ENCODE data around the gene TSPYL4.
A peak's percentile ranks its signal among the peaks of the same experiment; 100 is the strongest.

TSPYL4 gene

GRCh38 chr6:116217069-116217468, 36.8 kb downstream of the TSPYL4 start:
- no peak overlapping the region for H2AFZ ChIP-seq (ENCODE audit: low read length)
- TF ChIP-seq EZH2phosphoT487 (IDR thresholded peaks at IDR 0.05; ENCODE audit: borderline replicate concordance) = no peak
- TF ChIP-seq, protein P1, sequence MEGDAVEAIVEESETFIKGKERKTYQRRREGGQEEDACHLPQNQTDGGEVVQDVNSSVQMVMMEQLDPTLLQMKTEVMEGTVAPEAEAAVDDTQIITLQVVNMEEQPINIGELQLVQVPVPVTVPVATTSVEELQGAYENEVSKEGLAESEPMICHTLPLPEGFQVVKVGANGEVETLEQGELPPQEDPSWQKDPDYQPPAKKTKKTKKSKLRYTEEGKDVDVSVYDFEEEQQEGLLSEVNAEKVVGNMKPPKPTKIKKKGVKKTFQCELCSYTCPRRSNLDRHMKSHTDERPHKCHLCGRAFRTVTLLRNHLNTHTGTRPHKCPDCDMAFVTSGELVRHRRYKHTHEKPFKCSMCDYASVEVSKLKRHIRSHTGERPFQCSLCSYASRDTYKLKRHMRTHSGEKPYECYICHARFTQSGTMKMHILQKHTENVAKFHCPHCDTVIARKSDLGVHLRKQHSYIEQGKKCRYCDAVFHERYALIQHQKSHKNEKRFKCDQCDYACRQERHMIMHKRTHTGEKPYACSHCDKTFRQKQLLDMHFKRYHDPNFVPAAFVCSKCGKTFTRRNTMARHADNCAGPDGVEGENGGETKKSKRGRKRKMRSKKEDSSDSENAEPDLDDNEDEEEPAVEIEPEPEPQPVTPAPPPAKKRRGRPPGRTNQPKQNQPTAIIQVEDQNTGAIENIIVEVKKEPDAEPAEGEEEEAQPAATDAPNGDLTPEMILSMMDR (conservative IDR thresholded peaks at IDR 0.05; ENCODE audit: low read length) = peak; percentile 74

DNA sequence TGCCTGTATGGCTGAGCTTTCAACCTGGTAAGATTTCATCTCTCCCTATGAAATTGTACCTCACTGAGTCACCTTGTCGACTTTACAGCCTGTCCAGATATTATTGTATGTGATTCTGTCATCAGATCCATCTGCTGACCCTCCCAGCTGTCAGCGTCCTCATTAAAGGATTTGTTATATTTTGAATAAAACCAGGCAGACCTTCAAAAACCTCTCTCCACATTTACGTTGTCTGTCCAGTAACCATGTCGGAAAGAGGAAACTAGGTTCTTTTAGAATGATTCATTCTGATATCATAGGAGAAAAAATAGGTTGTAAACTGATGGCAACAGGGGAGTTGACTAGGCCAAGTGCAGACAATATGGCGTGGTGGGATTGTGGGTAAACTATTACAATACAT, 38.5 kb downstream of the TSPYL4 start:
- Histone ChIP-seq H3K9ac (ENCODE audit: low read depth, low read length, poor library complexity, severe bottlenecking) (no peak overlapping the region), H4K20me1 (ENCODE audit: insufficient read depth, low read length, poor library complexity, severe bottlenecking) (no peaks in the 10 kb centered on the region), H3F3A (ENCODE audit: low read depth) (no peaks in the 10 kb centered on the region), H3K27me3 (ENCODE audit: insufficient read depth, low read length, poor library complexity, severe bottlenecking) (no peaks in the 10 kb centered on the region), H2AFZ (ENCODE audit: low read length) (no peak overlapping the region), H3K9me2 (replicated peaks; ENCODE audit: low read depth, low read length) (no peaks in the 10 kb centered on the region), H3K4me1 (ENCODE audit: insufficient read depth, low read length, poor library complexity, severe bottlenecking) (no peaks in the 10 kb centered on the region), H3K36me3 (ENCODE audit: insufficient read depth, low read length) (no peaks in the 10 kb centered on the region), H3K4me3 (ENCODE audit: low read length, poor library complexity, severe bottlenecking) (no peak overlapping the region), H3K4me2 (ENCODE audit: low read depth, low read length, poor library complexity, severe bottlenecking) (no peak overlapping the region), H3K79me2 (ENCODE audit: insufficient read depth, low read length) (no peaks in the 10 kb centered on the region), H3K9me3 (ENCODE audit: insufficient read depth, low read depth, low read length) (no peaks in the 10 kb centered on the region)
- TF ChIP-seq EZH2phosphoT487 (IDR thresholded peaks at IDR 0.05; ENCODE audit: borderline replicate concordance) = no peak
- TF ChIP-seq, protein P1 (conservative IDR thresholded peaks at IDR 0.05; ENCODE audit: low read length) = no peak

More at GRCh38 chr6:116217069-116217468, 36.8 kb downstream of the TSPYL4 start:
- Histone ChIP-seq H3K4me2 (ENCODE audit: low read depth, low read length, poor library complexity, severe bottlenecking) (no peak overlapping the region), H3K9me3 (ENCODE audit: insufficient read depth, low read depth, low read length) (no peaks in the 10 kb centered on the region), H3K79me2 (ENCODE audit: insufficient read depth, low read length) (no peaks in the 10 kb centered on the region), H3K9me2 (replicated peaks; ENCODE audit: low read depth, low read length) (no peaks in the 10 kb centered on the region), H4K20me1 (ENCODE audit: insufficient read depth, low read length, poor library complexity, severe bottlenecking) (no peaks in the 10 kb centered on the region), H3K36me3 (ENCODE audit: insufficient read depth, low read length) (no peaks in the 10 kb centered on the region; the same call in 1 of the 2 replicates), H3K9ac (ENCODE audit: low read depth, low read length, poor library complexity, severe bottlenecking) (no peak overlapping the region), H3K27me3 (ENCODE audit: insufficient read depth, low read length, poor library complexity, severe bottlenecking) (no peaks in the 10 kb centered on the region), H3F3A (ENCODE audit: low read depth) (no peaks in the 10 kb centered on the region), H3K4me1 (ENCODE audit: insufficient read depth, low read length, poor library complexity, severe bottlenecking) (no peaks in the 10 kb centered on the region), H3K4me3 (ENCODE audit: low read length, poor library complexity, severe bottlenecking) (no peak overlapping the region)

GRCh38 chr6:116214681-116215080, 39.2 kb downstream of the TSPYL4 start:
- H4K20me1 ChIP-seq (ENCODE audit: insufficient read depth, low read length, poor library complexity, severe bottlenecking) = no peaks in the 10 kb centered on the region
- no peaks in the 10 kb centered on the region for H3K79me2 ChIP-seq (ENCODE audit: insufficient read depth, low read length)
- H3K9ac ChIP-seq (ENCODE audit: low read depth, low read length, poor library complexity, severe bottlenecking) = no peak overlapping the region
- TF ChIP-seq EZH2phosphoT487 (IDR thresholded peaks at IDR 0.05; ENCODE audit: borderline replicate concordance) = no peak
- TF ChIP-seq, protein P1 (conservative IDR thresholded peaks at IDR 0.05; ENCODE audit: low read length) = no peak
- H3F3A ChIP-seq (ENCODE audit: low read depth) = no peaks in the 10 kb centered on the region
- H3K27me3 ChIP-seq (ENCODE audit: insufficient read depth, low read length, poor library complexity, severe bottlenecking) = no peaks in the 10 kb centered on the region
- H3K4me3 ChIP-seq (ENCODE audit: low read length, poor library complexity, severe bottlenecking) = no peak overlapping the region
- no peak overlapping the region for H3K4me2 ChIP-seq (ENCODE audit: low read depth, low read length, poor library complexity, severe bottlenecking)
- H3K36me3 ChIP-seq (ENCODE audit: insufficient read depth, low read length) = no peaks in the 10 kb centered on the region
- H3K9me3 ChIP-seq (ENCODE audit: insufficient read depth, low read depth, low read length) = no peaks in the 10 kb centered on the region
- no peak overlapping the region for H2AFZ ChIP-seq (ENCODE audit: low read length)
- H3K9me2 ChIP-seq (replicated peaks; ENCODE audit: low read depth, low read length) = no peaks in the 10 kb centered on the region
- H3K4me1 ChIP-seq (ENCODE audit: insufficient read depth, low read length, poor library complexity, severe bottlenecking) = no peaks in the 10 kb centered on the region

Data from Loucy (cell line).